Erythroblast (primary cell): ENCODE measurements around the gene COA1.

Source experiments
- GATA1 ChIP-seq: IDR thresholded peaks from 2 replicates; pipeline ENCODE4 v1.6.1; 2011; ENCODE audit warnings: low read depth, mild to moderate bottlenecking, control low read depth, low read length, moderate library complexity
- POLR2A ChIP-seq: IDR thresholded peaks from 2 replicates; pipeline ENCODE4 v1.6.1; 2011; ENCODE audit warnings: mild to moderate bottlenecking, low read length

- TF ChIP-seq POLR2A (no peak), GATA1 (no peak)
Measured at GRCh38 chr7:43761382-43761781, 32.1 kb upstream of the COA1 start.
